C4-2B (cell line): ENCODE data around the gene AFP.

Experiments
- ZFX ChIP-seq: fragments of 450-650 bp; IDR thresholded peaks from 2 replicates; pipeline ENCODE4 v1.6.1; 2017
- TF ChIP-seq, protein P1 (sequence below): fragments of 450-650 bp; conservative IDR thresholded peaks from 2 replicates; pipeline ENCODE4 v1.5.1; 2017; ENCODE audit warnings: mild to moderate bottlenecking

DNA sequence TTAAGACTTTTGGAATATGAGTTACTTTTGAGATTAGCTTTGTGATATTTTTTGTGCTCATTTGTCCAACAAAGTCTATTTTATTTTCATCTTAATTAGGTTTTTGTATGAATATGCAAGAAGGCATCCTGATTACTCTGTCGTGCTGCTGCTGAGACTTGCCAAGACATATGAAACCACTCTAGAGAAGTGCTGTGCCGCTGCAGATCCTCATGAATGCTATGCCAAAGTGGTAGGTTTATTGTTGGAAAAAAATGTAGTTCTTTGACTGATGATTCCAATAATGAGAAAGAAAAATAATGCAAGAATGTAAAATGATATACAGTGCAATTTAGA is 21.1 kb upstream of the AFP start:
- TF ChIP-seq, protein P1, sequence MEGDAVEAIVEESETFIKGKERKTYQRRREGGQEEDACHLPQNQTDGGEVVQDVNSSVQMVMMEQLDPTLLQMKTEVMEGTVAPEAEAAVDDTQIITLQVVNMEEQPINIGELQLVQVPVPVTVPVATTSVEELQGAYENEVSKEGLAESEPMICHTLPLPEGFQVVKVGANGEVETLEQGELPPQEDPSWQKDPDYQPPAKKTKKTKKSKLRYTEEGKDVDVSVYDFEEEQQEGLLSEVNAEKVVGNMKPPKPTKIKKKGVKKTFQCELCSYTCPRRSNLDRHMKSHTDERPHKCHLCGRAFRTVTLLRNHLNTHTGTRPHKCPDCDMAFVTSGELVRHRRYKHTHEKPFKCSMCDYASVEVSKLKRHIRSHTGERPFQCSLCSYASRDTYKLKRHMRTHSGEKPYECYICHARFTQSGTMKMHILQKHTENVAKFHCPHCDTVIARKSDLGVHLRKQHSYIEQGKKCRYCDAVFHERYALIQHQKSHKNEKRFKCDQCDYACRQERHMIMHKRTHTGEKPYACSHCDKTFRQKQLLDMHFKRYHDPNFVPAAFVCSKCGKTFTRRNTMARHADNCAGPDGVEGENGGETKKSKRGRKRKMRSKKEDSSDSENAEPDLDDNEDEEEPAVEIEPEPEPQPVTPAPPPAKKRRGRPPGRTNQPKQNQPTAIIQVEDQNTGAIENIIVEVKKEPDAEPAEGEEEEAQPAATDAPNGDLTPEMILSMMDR = no peak
- TF ChIP-seq ZFX = no peak
